ENCODE measurements around the gene CANX. TPM values are rescaled to one million over a fixed set of nuclear protein-coding genes. Genes with fewer than 3 reads are reported as not detected.

CANX gene
- total and polyA plus RNA-seq, 2 of the 13 experiments (the other 11 are each of a cell fraction or from before 2014, with no cell fraction given), result 477 to 680 TPM

- no peak for TF ChIP-seq AKNA (CRISPR knock-in tag; IDR thresholded peaks at IDR 0.05; ENCODE audit: borderline replicate concordance)
- peak; percentile 61 for TF ChIP-seq MAX (IDR thresholded peaks at IDR 0.05)
- no peak for TF ChIP-seq SOX6 (IDR thresholded peaks at IDR 0.05)
- peak; percentile 85 for TF ChIP-seq SOX6 (CRISPR knock-in tag; IDR thresholded peaks at IDR 0.05)
- peak; percentile 45; the same call in 1 of the 2 replicates for TF ChIP-seq IRF9 (CRISPR knock-in tag; IDR thresholded peaks at IDR 0.05; ENCODE audit: borderline replicate concordance)
- no peak for TF ChIP-seq PHF20 (CRISPR knock-in tag; IDR thresholded peaks at IDR 0.05)
- peak; percentile 57; the same call in 1 of the 2 replicates for TF ChIP-seq ZSCAN31 (CRISPR knock-in tag; IDR thresholded peaks at IDR 0.05; ENCODE audit: low read depth)
- no peak for TF ChIP-seq PTBP1 (IDR thresholded peaks at IDR 0.05; ENCODE audit: low read depth, low read length, poor library complexity, severe bottlenecking)
- no peak for TF ChIP-seq ZNF7 (CRISPR knock-in tag; IDR thresholded peaks at IDR 0.05)
- TF ChIP-seq PAWR (CRISPR knock-in tag; IDR thresholded peaks at IDR 0.05; ENCODE audit: borderline replicate concordance), result no peak
- TF ChIP-seq KMT2A (CRISPR knock-in tag; IDR thresholded peaks at IDR 0.05), result no peak
- TF ChIP-seq ATF3 (CRISPR knock-in tag; IDR thresholded peaks at IDR 0.05), result no peak
- TF ChIP-seq ZNF232 (CRISPR knock-in tag; IDR thresholded peaks at IDR 0.05; ENCODE audit: borderline replicate concordance), result no peak; the same call in 1 of the 2 replicates
- no peak for TF ChIP-seq ZFP1 (CRISPR knock-in tag; IDR thresholded peaks at IDR 0.05)
- TF ChIP-seq THRA (CRISPR knock-in tag; IDR thresholded peaks at IDR 0.05; ENCODE audit: borderline replicate concordance), result no peak
- TF ChIP-seq KLF13 (CRISPR knock-in tag; IDR thresholded peaks at IDR 0.05), result no peak
- no peak for TF ChIP-seq HOXA9 (CRISPR knock-in tag; IDR thresholded peaks at IDR 0.05; ENCODE audit: borderline replicate concordance)
- TF ChIP-seq TMF1 (CRISPR knock-in tag; IDR thresholded peaks at IDR 0.05; ENCODE audit: low read depth), result no peak
- no peak for TF ChIP-seq DMTF1 (CRISPR knock-in tag; IDR thresholded peaks at IDR 0.05)
- TF ChIP-seq ZNF570 (CRISPR knock-in tag; IDR thresholded peaks at IDR 0.05; ENCODE audit: borderline replicate concordance), result no peak
These were observed 18.6 kb upstream of the CANX start (continued) for GRCh38 chr5:179680014-179680779.

Data from HepG2 (cell line).